PC-9 (cell line): ENCODE measurements around the gene CASQ2. TPM values are rescaled to one million over a fixed set of nuclear protein-coding genes. Genes with fewer than 3 reads are reported as not detected.

Experiments
- BruUV-seq: library from RNA; stranded (reverse); fragments of 400-500 nt; replicated peaks from 2 replicates; lab custom pipeline; 2021; lab: Mats Ljungman, UMichigan
- CTCF ChIA-PET: fragments of 300-600 bp; sonication (Branson Sonifier 250); formaldehyde crosslinking; loops from one replicate; lab custom pipeline; 2022; ENCODE audit warnings: antibody characterized with exemption; lab: Charles Lee
- POLR2A ChIA-PET: fragments of 300-600 bp; sonication (Branson Sonifier 250); formaldehyde crosslinking; loops from one replicate; lab custom pipeline; 2022; ENCODE audit warnings: antibody characterized with exemption; ENCODE audit not compliant: unreplicated experiment; lab: Charles Lee
- DNase-seq, 2 experiments: peaks; one replicate each; pipeline versions ENCODE4 v3.0.0 to v3.0.0-alpha.2; 2015 to 2022; ENCODE audit warnings: mixed read lengths in 1 of 2
- H2AFZ ChIP-seq: fragments of 200-600 bp; sonication (generic); 2 replicates; pipeline ENCODE4 v1.8.1; 2017; ENCODE audit warnings: antibody characterized with exemption
- H3F3A ChIP-seq: fragments of 200-600 bp; sonication (generic); 2 replicates; pipeline ENCODE4 v1.8.1; 2017; ENCODE audit warnings: antibody characterized with exemption, mild to moderate bottlenecking, low read depth; ENCODE audit not compliant: insufficient read depth
- H3K27ac ChIP-seq: fragments of 200-600 bp; sonication (generic); 2 replicates; pipeline ENCODE4 v1.6.1; 2016; ENCODE audit warnings: mixed run types
- H3K27me3 ChIP-seq: fragments of 200-600 bp; sonication (generic); 2 replicates; pipeline ENCODE4 v1.6.1; 2016; ENCODE audit warnings: low read depth, mixed run types; ENCODE audit not compliant: insufficient read depth
- H3K36me3 ChIP-seq: fragments of 200-600 bp; sonication (generic); 2 replicates; pipeline ENCODE4 v1.6.1; 2016; ENCODE audit warnings: low read depth, mixed run types
- H3K4me1 ChIP-seq: fragments of 200-600 bp; sonication (generic); replicated peaks from 2 replicates; pipeline ENCODE4 v1.6.1; 2016; ENCODE audit warnings: mixed run types; ENCODE audit not compliant: insufficient read depth
- H3K4me2 ChIP-seq: fragments of 200-600 bp; sonication (generic); 2 replicates; pipeline ENCODE4 v1.6.1; 2017; ENCODE audit warnings: mixed run types
- H3K4me3 ChIP-seq: fragments of 200-600 bp; sonication (generic); 2 replicates; pipeline ENCODE4 v1.6.1; 2016; ENCODE audit warnings: mixed run types
- H3K79me2 ChIP-seq: fragments of 200-600 bp; sonication (generic); 2 replicates; pipeline ENCODE4 v1.6.1; 2017; ENCODE audit warnings: low read depth, mixed run types
- H3K9me2 ChIP-seq: fragments of 200-600 bp; sonication (generic); 2 replicates; pipeline ENCODE4 v1.8.1; 2017; ENCODE audit warnings: mild to moderate bottlenecking; ENCODE audit not compliant: insufficient read depth
- H3K9me3 ChIP-seq: fragments of 200-600 bp; sonication (generic); 2 replicates; pipeline ENCODE4 v1.8.1; 2016; ENCODE audit warnings: low read depth; ENCODE audit not compliant: insufficient read depth
- H4K20me1 ChIP-seq: fragments of 200-600 bp; sonication (generic); 2 replicates; pipeline ENCODE4 v1.8.1; 2017; ENCODE audit not compliant: insufficient read depth
- CTCF ChIP-seq: fragments of 200-600 bp; sonication (generic); conservative IDR thresholded peaks from 2 replicates; pipeline ENCODE4 v1.6.1; 2017; ENCODE audit warnings: mixed run types, antibody characterized with exemption, mild to moderate bottlenecking, moderate library complexity
- EZH2 ChIP-seq: fragments of 200-600 bp; sonication (generic); IDR thresholded peaks from 2 replicates; pipeline ENCODE4 v1.8.0; 2017; ENCODE audit warnings: antibody characterized with exemption, low read depth
- intact Hi-C: fragments of 100-400 bp; cut with micrococcal nuclease; formaldehyde crosslinking; loops from one replicate; pipeline ENCODE4 v1.10.0; 2022; ENCODE audit not compliant: unreplicated experiment
- total RNA-seq: library from RNA; stranded (reverse); gene quantifications from 2 replicates; pipeline ENCODE4 v1.2.3, GENCODE V29; 2021

The CASQ2 gene
- total RNA-seq, 1 experiment from 2014 or later: not detected

DNA sequence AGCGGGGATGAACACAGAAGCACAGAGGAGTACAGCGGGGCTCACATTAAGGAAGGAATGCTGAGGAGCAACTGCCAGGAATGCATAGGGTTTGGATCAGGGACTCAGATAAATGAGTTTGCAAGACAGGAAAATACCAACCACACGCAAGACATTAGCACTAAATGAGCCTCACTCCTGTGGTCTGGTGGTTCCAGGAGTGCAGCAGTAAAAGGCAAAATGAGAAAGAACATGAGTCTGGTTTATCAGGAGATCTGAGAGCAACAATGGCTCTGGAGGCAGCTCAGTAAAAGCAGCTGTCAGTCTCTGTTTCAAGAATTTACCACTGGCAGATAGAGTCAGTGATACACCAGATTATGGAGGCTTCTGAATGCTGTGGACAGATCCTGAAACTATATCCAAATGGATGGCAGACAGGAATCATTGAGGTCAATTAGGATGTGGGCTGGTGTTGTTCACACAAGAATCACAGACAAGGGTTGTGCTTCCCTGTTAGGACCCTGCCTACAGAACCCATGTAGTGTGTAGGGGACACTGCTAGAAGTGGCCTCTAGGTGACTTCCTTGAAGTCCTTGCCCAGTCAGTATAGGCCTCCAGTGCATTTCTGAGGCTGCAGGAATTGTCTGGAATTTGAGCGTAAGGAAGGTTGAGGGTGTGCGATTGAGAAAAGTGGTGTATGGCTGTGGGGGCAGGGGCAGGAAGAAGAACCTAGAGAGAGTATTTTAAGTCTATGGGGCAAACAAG lies 50.3 kb downstream of the CASQ2 start:
- H4K20me1 ChIP-seq: no peaks in the 10 kb centered on the region
- H3K27ac ChIP-seq: no peak overlapping the region
- CTCF ChIA-PET: interaction anchor here (1.0 to 1.4 kb wide), 2 partner anchors 11 to 46 kb away, joined by 3 to 5 read pairs; no protein-coding TSS in a partner anchor
- no peak for DNase-seq
- H2AFZ ChIP-seq: no peak overlapping the region
- no peaks in the 10 kb centered on the region for H3K79me2 ChIP-seq
- no peaks in the 10 kb centered on the region for H3K36me3 ChIP-seq
- H3F3A ChIP-seq: peaks cover 30% of the 10 kb centered on the region
- intact Hi-C loops: no loop called here
- no peak overlapping the region for H3K4me2 ChIP-seq
- POLR2A ChIA-PET: no interaction called here
- no peaks in the 10 kb centered on the region for H3K27me3 ChIP-seq
- no peak for TF ChIP-seq EZH2
- no peak overlapping the region for H3K4me3 ChIP-seq
- H3K9me3 ChIP-seq: peaks cover 6% of the 10 kb centered on the region
- no peaks in the 10 kb centered on the region for H3K9me2 ChIP-seq
- no TSS peak for BruUV-seq
- peaks cover 36% of the 10 kb centered on the region for H3K4me1 ChIP-seq

- no peaks in the 10 kb centered on the region for H4K20me1 ChIP-seq
- no peak overlapping the region for H3K27ac ChIP-seq
- no peaks in the 10 kb centered on the region for H3K27me3 ChIP-seq
- BruUV-seq: no TSS peak
- H3K9me2 ChIP-seq: no peaks in the 10 kb centered on the region
- H2AFZ ChIP-seq: no peak overlapping the region
- H3K4me1 ChIP-seq: peaks cover 42% of the 10 kb centered on the region
- ChIA-PET CTCF (interaction anchor here (1.0 to 1.4 kb wide), 2 partner anchors 11 to 47 kb away, joined by 3 to 5 read pairs; no protein-coding TSS in a partner anchor), POLR2A (no interaction called here)
- H3F3A ChIP-seq: peaks cover 36% of the 10 kb centered on the region
- no peaks in the 10 kb centered on the region for H3K36me3 ChIP-seq
- peaks cover 6% of the 10 kb centered on the region for H3K9me3 ChIP-seq
- no peak for DNase-seq
- H3K4me2 ChIP-seq: no peak overlapping the region
- H3K4me3 ChIP-seq: no peak overlapping the region
- TF ChIP-seq CTCF (peak; percentile 66), EZH2 (no peak)
- no peaks in the 10 kb centered on the region for H3K79me2 ChIP-seq
- intact Hi-C loops: no loop called here
These were observed 51.0 kb downstream of the CASQ2 start for GRCh38 chr1:115717541-115717940.

GRCh38 chr1:115714572-115715141 lies 53.9 kb downstream of the CASQ2 start:
- Histone ChIP-seq H3K4me3 (peak overlapping the region; percentile 21; the same call in 1 of the 2 replicates), H3K27ac (peak overlapping the region; percentile 94), H3F3A (peaks cover 41% of the 10 kb centered on the region), H2AFZ (no peak overlapping the region), H3K4me1 (peaks cover 64% of the 10 kb centered on the region), H3K9me2 (no peaks in the 10 kb centered on the region), H3K36me3 (no peaks in the 10 kb centered on the region), H3K79me2 (no peaks in the 10 kb centered on the region), H3K9me3 (peaks cover 6% of the 10 kb centered on the region), H4K20me1 (no peaks in the 10 kb centered on the region), H3K4me2 (peak overlapping the region; percentile 77), H3K27me3 (no peaks in the 10 kb centered on the region)
- CTCF ChIA-PET: interaction anchor here (1.2 to 2.6 kb wide), 3 partner anchors 8 to 50 kb away, joined by 4 to 12 read pairs (median 5); no protein-coding TSS in a partner anchor
- intact Hi-C loops: loop anchor here (1.0 to 5.0 kb wide), 5 partner anchors 34 to 168 kb away; no protein-coding TSS in a partner anchor
- POLR2A ChIA-PET: interaction anchor here (0.5 to 0.7 kb wide), 6 partner anchors 9 to 734 kb away, joined by 3 to 8 read pairs (median 3); no protein-coding TSS in a partner anchor
- no peak; the same call in 1 of the 2 replicates for TF ChIP-seq CTCF
- TF ChIP-seq EZH2: no peak
- no TSS peak for BruUV-seq
- peak; percentile 93 to 100 for DNase-seq
